GM18520 (cell line): ENCODE data around the gene SORBS1.

ENCODE experiments used
- ATAC-seq: cut with Tn5 transposase; IDR thresholded peaks from one replicate; pipeline ENCODE4 v1.9.1; 2021; ENCODE audit not compliant: unreplicated experiment

Gene SORBS1

GRCh38 chr10:95517536-95518454, 43.4 kb downstream of the SORBS1 start:
- ATAC-seq = no peak

GRCh38 chr10:95516774-95517373, 44.3 kb downstream of the SORBS1 start:
- no peak for ATAC-seq

- no peak for ATAC-seq
These were observed 47.2 kb downstream of the SORBS1 start for GRCh38 chr10:95513941-95514392.

DNA sequence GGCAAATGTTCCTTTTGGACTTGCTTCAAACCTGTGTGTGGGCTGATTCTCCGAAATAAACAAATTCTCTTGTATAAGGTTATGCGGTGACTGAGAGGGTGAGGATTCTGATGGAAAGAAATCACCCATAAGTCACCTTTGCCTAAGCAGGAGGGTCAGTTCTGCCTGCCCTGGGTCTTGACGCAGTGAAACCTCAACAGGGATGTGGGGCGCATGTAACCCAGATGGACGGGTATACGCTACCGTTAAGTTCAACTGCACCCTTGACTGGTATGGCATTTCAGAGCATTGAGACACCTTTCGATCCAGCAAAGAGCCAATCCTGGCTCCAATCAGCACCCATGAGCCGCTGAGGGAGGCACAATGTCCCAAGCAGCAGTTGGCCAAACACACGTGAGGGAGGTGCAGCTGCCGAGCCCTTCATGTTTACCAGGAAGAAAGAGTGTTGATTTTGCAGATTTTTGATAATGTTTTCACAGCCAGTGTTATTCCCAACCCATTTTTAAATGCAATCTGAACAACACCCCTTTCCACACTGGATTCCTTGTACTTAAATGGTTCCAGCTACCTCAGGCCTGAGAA, 48.1 kb downstream of the SORBS1 start:
- ATAC-seq = no peak

DNA sequence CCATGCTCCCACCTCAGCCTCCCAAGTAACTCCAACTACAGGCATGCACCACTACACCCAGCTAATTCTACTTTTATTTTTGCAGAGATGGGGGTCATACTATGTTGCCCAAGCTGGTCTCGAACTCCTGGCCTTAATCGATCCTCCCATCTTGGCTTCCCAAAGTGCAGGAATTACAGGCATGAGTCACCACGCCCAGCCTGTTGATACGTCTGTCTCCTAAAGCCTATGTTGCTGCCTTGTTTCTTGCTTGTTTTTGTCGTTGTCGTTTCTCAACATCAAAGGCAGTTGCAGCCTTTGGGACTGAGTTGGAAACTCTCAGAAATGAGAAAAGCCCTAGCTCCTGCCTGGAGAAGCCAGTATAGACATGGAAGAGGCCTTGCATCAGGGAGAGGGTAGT, 49.9 kb downstream of the SORBS1 start:
- no peak for ATAC-seq

GRCh38 chr10:95509251-95509650, 51.9 kb downstream of the SORBS1 start:
- no peak for ATAC-seq

DNA sequence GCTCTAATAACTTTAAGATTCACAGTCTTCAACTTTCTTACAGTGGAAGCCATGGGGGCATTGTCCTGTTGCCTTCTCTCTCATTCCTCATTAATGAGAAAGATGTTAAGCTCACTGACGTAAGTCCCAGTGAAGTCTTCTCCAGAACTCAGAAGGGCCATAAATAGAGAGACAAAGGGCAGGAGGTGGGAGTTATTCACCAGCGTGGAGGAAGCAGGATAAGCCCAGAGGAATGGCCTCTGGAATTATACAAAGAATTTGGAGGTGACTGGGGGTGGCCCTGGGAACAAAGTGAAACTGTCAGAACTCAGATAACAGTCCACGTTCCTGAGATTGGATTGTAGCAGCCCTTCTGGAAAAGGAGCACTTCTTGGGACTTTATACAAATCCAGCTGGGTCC, 52.4 kb downstream of the SORBS1 start:
- no peak for ATAC-seq

GRCh38 chr10:95506056-95506737, 55.0 kb downstream of the SORBS1 start:
- ATAC-seq = no peak

- no peak for ATAC-seq
These were observed 55.5 kb downstream of the SORBS1 start for GRCh38 chr10:95505641-95506040.

DNA sequence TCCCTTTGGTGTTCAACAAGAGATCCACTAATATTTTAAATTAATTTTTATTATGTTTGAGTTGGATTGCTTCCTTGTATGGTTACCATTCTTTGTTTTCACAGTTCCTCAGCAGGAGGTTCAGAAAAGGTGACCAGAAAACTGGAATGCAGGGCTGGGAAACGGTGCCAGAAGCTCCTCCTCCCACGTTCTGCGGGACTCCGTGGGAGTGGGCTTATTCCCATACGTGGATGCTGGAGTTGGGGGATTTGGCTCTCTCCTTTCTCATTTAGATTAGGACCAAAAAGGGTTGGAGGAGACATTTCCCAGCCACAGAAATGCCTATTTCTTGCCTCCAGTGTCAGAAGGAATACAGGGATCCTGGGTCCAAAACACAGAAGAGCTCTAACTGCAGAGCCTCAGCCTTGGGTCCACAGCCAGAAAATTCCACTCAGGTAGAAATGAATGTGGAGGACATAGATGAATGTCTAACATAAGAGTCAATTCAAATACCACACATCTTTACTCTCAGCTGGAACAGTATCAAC, 56.0 kb downstream of the SORBS1 start:
- no peak for ATAC-seq

- no peak for ATAC-seq
These were observed 56.9 kb downstream of the SORBS1 start for GRCh38 chr10:95504246-95504691.

DNA sequence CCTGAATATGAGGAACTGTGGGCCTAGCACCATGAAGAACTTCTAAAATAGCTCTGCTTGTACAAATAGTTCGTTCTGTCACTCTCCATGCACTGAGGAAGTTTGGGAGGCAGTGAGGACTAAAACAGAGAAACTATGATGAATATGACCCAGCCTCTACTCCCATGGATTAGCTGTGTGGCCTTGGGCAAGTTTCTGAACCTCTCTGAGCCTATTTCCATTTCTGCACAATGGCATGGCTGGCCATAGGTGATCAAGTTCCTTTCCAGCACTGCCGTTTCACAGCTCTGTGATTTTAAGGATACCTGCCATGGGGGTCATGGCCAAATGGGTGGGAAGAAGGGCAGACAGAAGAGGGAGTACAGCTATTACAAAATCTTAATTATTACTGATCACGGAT, 57.6 kb downstream of the SORBS1 start:
- ATAC-seq = no peak

DNA sequence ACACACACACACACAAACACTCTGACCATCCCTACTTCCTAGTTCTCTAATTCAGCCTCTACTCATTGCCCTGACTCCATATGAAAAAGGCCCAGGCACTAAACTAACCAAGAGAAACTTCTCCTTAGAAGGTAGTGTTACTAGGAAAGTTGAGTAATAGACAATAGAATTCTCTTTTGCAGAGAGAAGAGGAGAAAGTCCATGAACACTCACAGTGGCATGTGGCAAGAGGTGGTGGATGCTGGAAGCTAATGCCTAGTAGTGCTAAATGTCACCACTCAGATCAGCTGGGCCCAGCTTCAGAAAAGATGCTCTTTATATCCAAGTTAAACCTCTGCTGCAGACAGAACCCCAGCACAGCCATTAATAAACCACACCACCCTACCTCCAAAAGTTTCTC, 58.2 kb downstream of the SORBS1 start:
- no peak for ATAC-seq

- no peak for ATAC-seq
These were observed 58.8 kb downstream of the SORBS1 start for GRCh38 chr10:95502377-95502776.

DNA sequence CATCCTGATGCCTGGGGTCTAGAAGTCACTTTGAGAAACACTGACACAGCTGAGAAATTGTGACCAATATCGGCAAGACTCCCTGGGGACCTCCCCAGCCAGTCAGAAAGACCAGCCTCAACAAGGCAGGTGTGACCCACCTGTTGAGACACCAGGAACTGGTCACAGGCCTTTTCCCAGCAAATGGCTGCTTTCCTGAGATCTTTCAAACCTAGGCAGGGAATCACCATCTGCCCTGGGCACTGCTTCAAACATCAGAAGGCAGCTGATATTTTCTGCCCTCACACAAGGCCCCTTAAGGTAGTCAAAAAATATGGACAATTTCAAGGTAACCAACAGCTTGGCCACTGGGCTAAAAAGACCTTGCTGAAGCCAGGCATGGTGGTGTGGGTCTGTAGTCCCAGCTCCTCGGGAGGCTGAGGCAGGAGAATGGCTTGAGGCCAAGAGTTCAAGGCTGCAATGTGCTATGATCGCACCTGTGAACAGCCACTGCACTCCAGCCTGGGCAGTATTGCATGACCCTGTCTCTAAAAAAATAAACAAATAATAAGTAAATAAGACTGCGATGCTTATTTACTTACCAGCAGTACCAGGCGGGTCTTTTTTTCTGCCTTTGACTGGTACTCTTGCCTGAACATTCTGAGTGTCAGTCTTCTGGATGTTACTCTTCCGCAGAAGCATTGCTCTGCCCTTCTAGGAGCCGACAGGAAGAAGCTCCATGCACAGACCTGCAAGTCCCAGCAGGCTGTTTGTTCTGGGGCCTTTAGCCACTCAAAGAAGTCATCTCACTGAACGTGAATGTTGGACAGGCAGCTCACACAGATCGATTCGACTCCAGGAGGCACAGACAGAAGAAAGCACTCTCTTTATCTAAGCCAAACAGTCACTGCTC, 59.7 kb downstream of the SORBS1 start:
- no peak for ATAC-seq

- ATAC-seq = no peak
These were observed 60.5 kb downstream of the SORBS1 start for GRCh38 chr10:95500649-95501048.

GRCh38 chr10:95500097-95500496, 61.1 kb downstream of the SORBS1 start:
- ATAC-seq = no peak

DNA sequence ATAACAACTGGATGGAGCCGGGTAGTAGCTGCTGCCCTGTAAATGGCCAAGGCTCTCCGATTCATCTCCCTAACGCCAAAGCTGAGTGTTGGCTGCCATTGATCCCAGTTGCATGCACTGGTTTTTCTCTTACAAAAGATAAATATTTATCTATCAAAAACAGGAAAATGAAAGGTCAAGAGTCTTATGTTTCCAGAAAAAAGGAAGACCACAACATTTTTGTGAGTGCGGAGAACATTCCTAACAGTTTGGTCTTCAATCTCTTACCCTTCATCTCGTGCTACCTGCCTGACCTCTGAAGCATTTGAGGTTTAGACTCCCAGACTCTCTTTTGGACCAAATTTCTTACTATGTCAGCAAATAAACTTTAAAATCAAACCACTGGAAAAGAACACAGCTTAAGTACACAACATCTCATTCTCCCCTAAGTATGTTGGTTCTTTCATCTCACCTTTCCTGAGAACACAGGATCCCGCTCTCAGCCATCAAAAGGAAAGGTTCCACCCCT, 61.6 kb downstream of the SORBS1 start:
- ATAC-seq = no peak

- ATAC-seq = no peak
These were observed 64.2 kb downstream of the SORBS1 start for GRCh38 chr10:95496951-95497350.
